KMS-11 (cell line): ENCODE data around the gene PNLIPRP2.

Experiments
- H2AFZ ChIP-seq: fragments of 200-600 bp; sonication (generic); 2 replicates; pipeline ENCODE4 v1.6.1; 2016; ENCODE audit warnings: antibody characterized with exemption, mixed run types, low read depth
- H3K27ac ChIP-seq: fragments of 200-600 bp; sonication (generic); 2 replicates; pipeline ENCODE4 v1.6.1; 2016; ENCODE audit warnings: mild to moderate bottlenecking, mixed run types
- H3K27me3 ChIP-seq: fragments of 200-600 bp; sonication (generic); 2 replicates; pipeline ENCODE4 v1.6.1; 2017; ENCODE audit warnings: mild to moderate bottlenecking, low read depth, mixed run types, moderate library complexity; ENCODE audit not compliant: insufficient read depth
- H3K36me3 ChIP-seq: fragments of 200-600 bp; sonication (generic); 2 replicates; pipeline ENCODE4 v1.6.1; 2017; ENCODE audit warnings: mild to moderate bottlenecking, mixed run types; ENCODE audit not compliant: insufficient read depth
- H3K4me1 ChIP-seq: fragments of 200-600 bp; sonication (generic); 2 replicates; pipeline ENCODE4 v1.6.1; 2016; ENCODE audit warnings: mild to moderate bottlenecking, low read depth, mixed run types; ENCODE audit not compliant: poor library complexity, severe bottlenecking
- H3K4me2 ChIP-seq: fragments of 200-600 bp; sonication (generic); 2 replicates; pipeline ENCODE4 v1.7.0; 2016; ENCODE audit warnings: mild to moderate bottlenecking, mixed run types
- H3K4me3 ChIP-seq: fragments of 200-600 bp; sonication (generic); IDR thresholded peaks from 2 replicates; pipeline ENCODE4 v1.6.1; 2017; ENCODE audit warnings: low read depth, low read length, mixed read lengths; ENCODE audit not compliant: insufficient read depth
- H3K79me2 ChIP-seq: fragments of 200-600 bp; sonication (generic); 2 replicates; pipeline ENCODE4 v1.6.1; 2016; ENCODE audit warnings: low read depth, mixed run types; ENCODE audit not compliant: insufficient read depth
- H3K9ac ChIP-seq: fragments of 200-600 bp; sonication (generic); 2 replicates; pipeline ENCODE4 v1.6.1; 2016; ENCODE audit warnings: mild to moderate bottlenecking, mixed run types
- H4K20me1 ChIP-seq: fragments of 200-600 bp; sonication (generic); 2 replicates; pipeline ENCODE4 v1.6.1; 2016; ENCODE audit warnings: mild to moderate bottlenecking, mixed run types; ENCODE audit not compliant: insufficient read depth
- TF ChIP-seq, protein P1 (sequence below): fragments of 200-600 bp; sonication (generic); conservative IDR thresholded peaks from 2 replicates; pipeline ENCODE4 v1.6.1; 2017; ENCODE audit warnings: low read depth, mild to moderate bottlenecking, antibody characterized with exemption, low read length, moderate library complexity, mixed read lengths

PNLIPRP2 gene

DNA sequence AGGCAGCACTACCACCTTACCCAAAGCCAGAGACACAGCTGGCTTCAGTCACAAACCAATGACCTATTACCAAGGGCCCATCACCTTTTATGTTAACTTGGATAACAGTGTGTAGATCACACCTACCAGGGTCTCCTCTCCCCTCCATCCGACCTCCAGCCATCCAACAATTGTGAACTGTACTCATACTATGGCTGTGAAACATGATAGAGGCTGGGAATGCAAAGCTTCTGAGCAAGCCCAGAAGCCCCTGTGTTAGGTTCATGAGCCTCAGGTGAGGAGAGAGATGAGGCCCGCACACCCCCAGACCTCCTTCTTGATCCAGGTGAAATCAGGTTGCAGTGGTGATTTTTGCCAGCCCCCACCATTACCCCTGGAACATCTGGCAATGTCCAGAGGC is 47.7 kb downstream of the PNLIPRP2 start:
- Histone ChIP-seq H3K27ac (no peak overlapping the region), H4K20me1 (no peaks in the 10 kb centered on the region), H3K4me1 (no peaks in the 10 kb centered on the region), H3K4me2 (no peak overlapping the region), H3K36me3 (no peaks in the 10 kb centered on the region), H3K9ac (no peak overlapping the region), H3K27me3 (no peaks in the 10 kb centered on the region), H3K4me3 (no peak overlapping the region), H3K79me2 (no peaks in the 10 kb centered on the region), H2AFZ (no peak overlapping the region)
- TF ChIP-seq, protein P1, sequence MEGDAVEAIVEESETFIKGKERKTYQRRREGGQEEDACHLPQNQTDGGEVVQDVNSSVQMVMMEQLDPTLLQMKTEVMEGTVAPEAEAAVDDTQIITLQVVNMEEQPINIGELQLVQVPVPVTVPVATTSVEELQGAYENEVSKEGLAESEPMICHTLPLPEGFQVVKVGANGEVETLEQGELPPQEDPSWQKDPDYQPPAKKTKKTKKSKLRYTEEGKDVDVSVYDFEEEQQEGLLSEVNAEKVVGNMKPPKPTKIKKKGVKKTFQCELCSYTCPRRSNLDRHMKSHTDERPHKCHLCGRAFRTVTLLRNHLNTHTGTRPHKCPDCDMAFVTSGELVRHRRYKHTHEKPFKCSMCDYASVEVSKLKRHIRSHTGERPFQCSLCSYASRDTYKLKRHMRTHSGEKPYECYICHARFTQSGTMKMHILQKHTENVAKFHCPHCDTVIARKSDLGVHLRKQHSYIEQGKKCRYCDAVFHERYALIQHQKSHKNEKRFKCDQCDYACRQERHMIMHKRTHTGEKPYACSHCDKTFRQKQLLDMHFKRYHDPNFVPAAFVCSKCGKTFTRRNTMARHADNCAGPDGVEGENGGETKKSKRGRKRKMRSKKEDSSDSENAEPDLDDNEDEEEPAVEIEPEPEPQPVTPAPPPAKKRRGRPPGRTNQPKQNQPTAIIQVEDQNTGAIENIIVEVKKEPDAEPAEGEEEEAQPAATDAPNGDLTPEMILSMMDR, result no peak

DNA sequence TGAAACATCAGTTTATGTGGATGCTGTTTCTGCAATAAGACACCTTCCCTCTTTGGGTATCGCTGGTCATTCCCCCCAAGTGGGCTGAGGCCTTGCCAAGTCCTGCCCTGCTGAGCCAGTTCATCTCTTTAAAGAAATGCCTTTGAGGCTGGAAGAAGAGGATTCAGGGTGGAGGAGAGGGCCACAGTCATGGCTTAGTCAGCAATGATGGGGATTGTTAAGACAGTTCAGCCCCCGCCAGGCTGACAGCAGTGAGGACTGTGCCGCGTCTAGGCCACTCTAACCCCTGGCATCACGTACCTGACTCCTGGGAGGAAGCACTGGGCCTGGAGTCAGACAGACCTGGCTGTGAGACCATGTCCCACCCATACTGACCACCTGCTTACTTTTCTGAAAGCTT is 48.3 kb downstream of the PNLIPRP2 start:
- Histone ChIP-seq H3K4me2 (no peak overlapping the region), H3K9ac (no peak overlapping the region), H2AFZ (no peak overlapping the region), H3K27me3 (no peaks in the 10 kb centered on the region), H3K4me1 (no peaks in the 10 kb centered on the region), H3K27ac (no peak overlapping the region), H4K20me1 (no peaks in the 10 kb centered on the region), H3K4me3 (no peak overlapping the region), H3K79me2 (no peaks in the 10 kb centered on the region), H3K36me3 (no peaks in the 10 kb centered on the region)
- TF ChIP-seq, protein P1, result no peak

DNA sequence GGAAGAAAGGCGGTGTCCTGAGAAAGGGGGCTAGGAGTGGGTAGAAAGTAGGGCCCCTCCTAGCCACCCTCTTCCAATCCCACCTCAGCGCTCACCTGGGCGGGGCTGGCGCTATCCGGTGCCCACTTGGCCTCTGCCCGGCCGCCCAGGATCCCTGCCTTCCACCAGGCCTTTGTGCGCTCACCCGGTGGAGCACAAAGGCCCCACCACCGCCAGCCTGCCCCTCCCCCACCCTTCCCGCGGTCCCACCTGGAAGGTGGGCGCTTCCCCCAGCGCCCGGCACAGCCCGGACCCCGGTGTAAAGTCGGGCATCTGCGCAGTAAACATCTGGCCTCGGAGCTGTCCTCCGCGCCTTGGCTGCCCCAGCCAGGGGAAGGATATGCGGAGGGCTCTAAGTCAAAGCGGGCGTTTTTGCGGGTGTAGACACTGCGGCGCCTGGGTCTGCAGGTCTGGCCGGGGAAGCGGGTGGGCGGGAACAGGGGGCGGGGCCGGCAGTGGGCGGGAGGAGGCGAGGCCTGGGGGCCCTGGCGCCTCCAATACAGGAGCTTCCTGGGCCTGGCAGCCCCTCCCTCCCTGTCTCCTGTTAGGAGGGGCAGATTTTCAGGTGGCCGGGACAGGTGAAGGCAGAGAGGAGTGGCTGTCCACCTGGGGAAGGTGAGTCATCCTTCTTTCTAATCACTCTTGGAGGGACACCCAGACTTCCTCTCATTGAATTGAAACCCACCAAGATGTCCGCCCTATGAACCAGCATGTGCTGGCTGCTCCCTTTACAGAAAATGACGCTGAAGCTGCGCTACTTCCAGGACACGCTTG is 49.3 kb downstream of the PNLIPRP2 start:
- Histone ChIP-seq H4K20me1 (no peaks in the 10 kb centered on the region), H3K27ac (no peak overlapping the region), H3K27me3 (no peaks in the 10 kb centered on the region), H3K4me1 (no peaks in the 10 kb centered on the region), H3K79me2 (no peaks in the 10 kb centered on the region), H3K4me3 (no peak overlapping the region), H2AFZ (no peak overlapping the region), H3K9ac (no peak overlapping the region), H3K36me3 (no peaks in the 10 kb centered on the region), H3K4me2 (no peak overlapping the region)
- TF ChIP-seq, protein P1, result no peak

DNA sequence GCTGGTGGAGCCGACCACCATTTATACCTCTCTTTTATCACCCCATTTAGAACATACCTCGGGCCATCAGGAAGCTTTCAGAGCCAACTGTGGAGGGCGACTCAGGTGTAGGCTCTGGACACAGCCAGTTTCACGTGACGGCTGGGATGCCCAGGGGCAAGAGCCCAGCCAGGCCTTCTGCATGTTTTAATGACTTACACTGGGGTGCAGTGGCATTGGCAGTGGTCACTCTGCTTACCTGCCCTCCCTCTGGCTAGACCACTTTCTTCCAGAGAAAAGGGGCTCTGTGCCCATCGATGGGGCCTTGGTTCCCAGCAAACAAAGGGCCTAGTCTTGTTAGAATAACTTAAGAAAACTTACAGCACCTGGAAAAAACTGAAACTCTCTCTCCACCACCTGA is 50.0 kb downstream of the PNLIPRP2 start:
- Histone ChIP-seq H3K4me3 (no peak overlapping the region), H3K79me2 (no peaks in the 10 kb centered on the region), H3K27ac (no peak overlapping the region), H3K36me3 (no peaks in the 10 kb centered on the region), H3K9ac (no peak overlapping the region), H3K4me2 (no peak overlapping the region), H3K27me3 (no peaks in the 10 kb centered on the region), H4K20me1 (no peaks in the 10 kb centered on the region), H3K4me1 (no peaks in the 10 kb centered on the region), H2AFZ (no peak overlapping the region)
- TF ChIP-seq, protein P1, result no peak
